Tibial nerve (tissue), 4 donors: ENCODE measurements around the gene CYP2A13.

ENCODE experiments used
- EP300 ChIP-seq, 2 donors: sonication (generic); formaldehyde crosslinking; IDR thresholded peaks; one replicate each; pipeline ENCODE4 v1.6.1; 2017; ENCODE audit warnings: antibody characterized with exemption in 2 of 2, mild to moderate bottlenecking in 1 of 2
- POLR2A ChIP-seq, 2 donors: fragments of 450-650 bp; IDR thresholded peaks; one replicate each; pipeline ENCODE4 v1.6.1; 2017; ENCODE audit warnings: antibody characterized with exemption in 2 of 2, mild to moderate bottlenecking in 2 of 2, moderate library complexity in 2 of 2
- TF ChIP-seq, protein P1 (sequence below), 5 experiments: fragments of 200-600 bp in 3 of 5; fragments of 450-650 bp in 2 of 5; sonication (generic) in 3 of 5; IDR thresholded peaks; one replicate each; pipeline ENCODE4 v1.5.1; 2016 to 2019; ENCODE audit warnings: antibody characterized with exemption in 5 of 5, mild to moderate bottlenecking in 3 of 5, moderate library complexity in 2 of 5

DNA sequence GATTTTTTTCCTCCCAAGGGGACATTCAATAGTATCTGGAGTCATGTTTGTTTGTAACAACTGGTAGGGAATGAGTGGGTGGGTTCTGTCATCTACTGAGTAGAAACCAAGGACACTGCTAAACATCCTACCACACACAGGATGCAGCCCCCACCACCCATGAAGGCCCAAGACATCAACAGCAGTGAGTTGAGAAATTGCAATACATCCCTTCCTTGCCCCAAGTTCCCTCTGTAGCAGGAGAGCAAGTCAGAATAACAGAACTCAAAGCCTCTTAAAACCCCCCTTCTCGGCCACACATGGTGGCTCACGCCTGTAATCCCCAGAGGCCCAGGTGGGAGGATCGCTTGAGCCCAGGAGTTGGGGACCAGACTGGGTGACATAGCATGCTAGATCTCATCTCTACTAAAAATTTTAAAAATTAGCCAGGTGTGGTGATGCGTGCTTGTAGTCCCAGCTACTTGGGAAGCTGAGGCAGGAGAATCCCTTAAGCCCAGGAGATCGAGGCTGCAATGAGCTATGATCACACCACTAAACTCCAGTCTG lies 23.6 kb downstream of the CYP2A13 start:
- TF ChIP-seq, protein P1, sequence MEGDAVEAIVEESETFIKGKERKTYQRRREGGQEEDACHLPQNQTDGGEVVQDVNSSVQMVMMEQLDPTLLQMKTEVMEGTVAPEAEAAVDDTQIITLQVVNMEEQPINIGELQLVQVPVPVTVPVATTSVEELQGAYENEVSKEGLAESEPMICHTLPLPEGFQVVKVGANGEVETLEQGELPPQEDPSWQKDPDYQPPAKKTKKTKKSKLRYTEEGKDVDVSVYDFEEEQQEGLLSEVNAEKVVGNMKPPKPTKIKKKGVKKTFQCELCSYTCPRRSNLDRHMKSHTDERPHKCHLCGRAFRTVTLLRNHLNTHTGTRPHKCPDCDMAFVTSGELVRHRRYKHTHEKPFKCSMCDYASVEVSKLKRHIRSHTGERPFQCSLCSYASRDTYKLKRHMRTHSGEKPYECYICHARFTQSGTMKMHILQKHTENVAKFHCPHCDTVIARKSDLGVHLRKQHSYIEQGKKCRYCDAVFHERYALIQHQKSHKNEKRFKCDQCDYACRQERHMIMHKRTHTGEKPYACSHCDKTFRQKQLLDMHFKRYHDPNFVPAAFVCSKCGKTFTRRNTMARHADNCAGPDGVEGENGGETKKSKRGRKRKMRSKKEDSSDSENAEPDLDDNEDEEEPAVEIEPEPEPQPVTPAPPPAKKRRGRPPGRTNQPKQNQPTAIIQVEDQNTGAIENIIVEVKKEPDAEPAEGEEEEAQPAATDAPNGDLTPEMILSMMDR (IDR thresholded peaks at IDR 0.05), result no peak
- TF ChIP-seq POLR2A (IDR thresholded peaks at IDR 0.05) (no peak), EP300 (IDR thresholded peaks at IDR 0.05) (no peak)
